Measurements from ENCODE around the gene ASPHD1.
"Not testable (repeated sequence)": the region's sequence is repeated elsewhere in the genome, so short reads cannot be mapped to it uniquely, and the experiment has no call there.

Gene ASPHD1, protein sequence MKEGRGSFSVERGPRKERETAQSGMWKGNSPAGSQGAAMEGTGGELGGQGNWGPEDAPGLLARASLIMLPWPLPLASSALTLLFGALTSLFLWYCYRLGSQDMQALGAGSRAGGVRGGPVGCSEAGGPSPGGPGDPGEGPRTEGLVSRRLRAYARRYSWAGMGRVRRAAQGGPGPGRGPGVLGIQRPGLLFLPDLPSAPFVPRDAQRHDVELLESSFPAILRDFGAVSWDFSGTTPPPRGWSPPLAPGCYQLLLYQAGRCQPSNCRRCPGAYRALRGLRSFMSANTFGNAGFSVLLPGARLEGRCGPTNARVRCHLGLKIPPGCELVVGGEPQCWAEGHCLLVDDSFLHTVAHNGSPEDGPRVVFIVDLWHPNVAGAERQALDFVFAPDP
- total RNA-seq = 0 to 1.2 (median 0.05) reads per million in 3 experiments

DNA sequence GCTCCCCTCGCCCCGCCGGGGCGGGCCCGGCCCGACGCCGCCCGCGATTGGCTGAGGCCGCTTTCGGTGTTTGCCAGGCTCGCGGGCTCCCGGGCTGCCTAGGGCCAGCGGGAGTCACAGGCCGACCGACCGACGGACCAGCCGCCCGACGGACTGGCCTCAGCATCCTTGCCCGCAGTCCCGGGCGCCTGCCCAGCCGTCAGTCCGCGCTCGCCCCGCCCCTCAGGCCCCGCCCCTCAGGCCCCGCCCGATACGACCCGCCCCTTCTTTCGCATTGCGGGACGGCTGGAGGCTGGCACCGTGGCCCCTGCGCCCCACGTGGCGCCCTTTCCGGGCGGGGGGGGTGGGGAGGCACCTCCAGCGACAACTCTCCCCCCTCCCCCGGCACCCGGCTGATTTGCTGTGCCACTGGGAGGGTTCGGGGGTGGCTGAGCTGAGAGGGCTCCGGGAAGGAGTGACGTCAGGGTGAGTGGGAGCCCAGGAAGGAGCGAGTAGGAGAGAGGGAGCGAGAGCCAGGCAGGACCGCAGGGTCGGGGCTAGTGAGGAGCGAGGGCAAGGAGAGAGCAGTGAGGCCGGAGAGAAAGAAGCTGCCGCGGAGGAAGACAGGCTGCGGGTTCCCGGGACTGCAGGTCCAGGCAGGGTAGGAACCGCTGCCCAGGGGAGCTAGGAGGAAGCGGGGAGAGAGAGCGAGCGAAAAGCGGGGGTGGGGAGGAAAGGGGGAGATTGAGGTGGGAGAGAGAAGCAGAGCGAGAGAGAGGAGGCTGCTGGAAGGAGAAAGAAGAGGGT lies at the start of gene ASPHD1:
Gene ASPHD1 (plus strand): TSS at position 387 of the 786 bp plus-strand sequence. CDS start 484 bp downstream, outside the sequence.
- peak; percentile 73 for DNase-seq

DNA sequence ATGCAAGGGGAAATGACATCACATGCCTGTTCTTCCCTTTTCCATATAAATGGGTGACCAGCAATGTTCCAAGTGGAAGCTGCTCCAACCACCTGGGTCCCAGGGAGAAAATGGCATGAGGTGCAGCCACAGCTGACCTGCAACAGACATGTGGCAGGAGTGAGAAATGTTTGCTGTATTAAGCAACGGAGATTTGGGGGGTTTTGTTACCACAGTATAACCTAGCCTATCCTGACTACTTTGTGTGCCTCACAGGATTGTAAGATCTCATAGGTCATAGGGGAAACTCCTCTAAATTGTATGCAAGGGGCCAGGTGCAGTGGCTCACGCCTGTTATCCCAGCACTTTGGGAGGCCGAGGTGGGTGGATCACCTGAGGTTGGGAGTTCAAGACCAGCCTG lies 49.3 kb upstream of the ASPHD1 start:
- no peak for DNase-seq

DNA sequence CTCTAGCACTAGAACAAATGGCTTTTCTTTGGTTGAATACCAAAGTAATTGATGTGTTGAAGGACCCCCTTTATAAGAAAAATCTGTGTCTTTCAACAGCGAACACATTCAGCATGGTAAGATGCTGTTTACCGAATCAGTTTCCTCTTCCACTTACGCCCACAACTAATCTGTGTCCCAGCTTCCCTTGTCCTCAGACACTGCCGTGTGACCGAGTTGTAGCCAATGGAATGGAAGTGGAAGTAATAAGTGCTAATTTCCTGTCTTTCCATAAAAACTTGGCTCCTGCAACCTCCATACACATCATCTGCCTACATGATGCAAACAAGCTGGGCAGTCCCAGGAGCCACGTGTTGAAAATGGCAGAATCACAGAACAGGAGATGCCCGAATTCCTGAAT lies 47.6 kb upstream of the ASPHD1 start:
- no peak for DNase-seq

DNA sequence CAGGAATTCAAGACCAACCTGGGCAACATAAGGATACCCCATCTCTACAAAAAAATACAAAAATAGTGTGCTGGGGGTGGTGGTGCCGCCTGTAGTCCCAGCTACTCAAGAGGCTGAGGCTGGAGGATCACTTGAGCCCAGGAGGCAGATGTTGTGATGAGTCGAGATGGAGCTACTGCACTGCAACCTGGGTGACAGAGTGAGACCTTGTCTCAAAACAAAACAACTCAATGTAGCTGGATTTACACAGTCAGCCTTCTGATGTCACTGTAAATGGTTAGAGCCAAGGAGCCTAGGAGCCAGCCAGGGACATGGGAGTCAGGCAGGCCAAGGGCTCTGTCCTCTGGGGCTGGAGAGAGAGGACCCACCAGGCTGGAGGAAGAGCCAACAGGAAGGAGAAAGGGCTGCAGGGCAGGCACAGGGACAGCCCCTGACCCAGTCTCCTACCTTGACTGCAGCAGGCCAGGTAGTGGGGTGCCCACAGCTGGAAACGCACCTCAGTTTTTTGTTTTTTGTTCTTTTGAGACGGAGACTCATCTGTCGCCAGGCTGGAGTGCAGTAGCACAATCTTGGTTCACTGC lies 45.7 kb upstream of the ASPHD1 start:
- no peak for DNase-seq

DNA sequence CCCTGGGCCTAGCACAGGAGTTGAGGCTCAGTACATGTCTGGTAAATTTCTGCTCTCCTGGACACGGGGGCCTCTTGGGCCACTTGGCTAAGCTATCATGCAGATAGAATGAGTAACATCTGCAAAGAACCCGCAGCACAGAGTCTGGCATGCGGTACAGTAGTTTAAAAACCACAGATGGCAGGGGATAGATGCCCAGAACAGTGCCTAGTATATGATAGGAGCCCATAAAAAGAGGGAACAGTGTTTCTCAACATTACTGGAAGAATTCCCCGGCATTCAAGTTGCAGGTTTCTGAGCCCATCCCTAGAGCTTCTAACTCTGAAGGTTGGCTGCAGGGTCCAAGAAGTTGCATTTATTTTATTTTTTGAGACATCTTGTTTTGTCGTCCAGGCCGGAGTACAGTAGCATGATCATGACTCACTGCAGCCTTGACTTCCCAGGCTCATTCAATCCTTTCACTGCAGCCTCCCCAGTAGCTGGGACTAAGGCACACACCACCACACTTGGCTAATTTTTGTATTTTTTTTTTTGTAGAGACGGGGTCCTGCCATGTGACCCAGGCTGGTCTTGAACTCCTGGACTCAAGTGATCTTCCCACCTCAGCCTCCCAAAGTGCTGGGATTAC lies 43.0 kb upstream of the ASPHD1 start:
- no peak for DNase-seq

DNA sequence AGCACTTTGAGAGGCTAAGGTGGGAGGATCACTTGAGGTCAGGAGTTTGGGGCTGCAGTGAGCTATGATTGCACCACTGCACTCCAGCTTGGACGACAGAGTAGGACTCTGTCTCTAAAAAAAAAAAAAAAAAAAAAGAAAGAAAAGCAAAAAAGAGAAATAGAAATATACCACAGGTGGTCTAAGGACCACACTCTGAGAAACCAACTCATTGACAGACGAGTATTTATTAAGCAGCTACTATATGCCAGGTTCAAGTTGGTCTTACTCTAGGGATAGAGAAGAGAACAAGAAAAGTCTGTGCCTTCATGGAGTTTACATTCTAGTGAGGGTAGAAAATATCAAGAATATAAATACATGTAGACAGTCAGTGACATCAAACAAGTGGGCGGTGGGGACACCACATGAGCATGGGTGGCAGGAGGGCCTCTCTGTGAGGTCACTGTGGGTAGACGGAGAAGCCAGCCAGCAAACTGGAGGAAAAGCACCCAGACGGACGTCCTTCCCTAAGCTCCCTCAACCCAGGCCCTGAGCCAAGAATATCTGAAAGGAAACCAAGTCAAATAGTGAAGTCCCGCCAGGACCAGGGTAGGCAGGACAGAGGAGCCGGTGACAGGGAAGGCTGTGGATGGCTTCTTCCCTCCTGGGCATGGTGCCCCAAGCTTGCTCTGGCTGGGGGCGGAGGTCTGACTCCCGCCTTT lies 42.0 kb upstream of the ASPHD1 start:
- no peak for DNase-seq

DNA sequence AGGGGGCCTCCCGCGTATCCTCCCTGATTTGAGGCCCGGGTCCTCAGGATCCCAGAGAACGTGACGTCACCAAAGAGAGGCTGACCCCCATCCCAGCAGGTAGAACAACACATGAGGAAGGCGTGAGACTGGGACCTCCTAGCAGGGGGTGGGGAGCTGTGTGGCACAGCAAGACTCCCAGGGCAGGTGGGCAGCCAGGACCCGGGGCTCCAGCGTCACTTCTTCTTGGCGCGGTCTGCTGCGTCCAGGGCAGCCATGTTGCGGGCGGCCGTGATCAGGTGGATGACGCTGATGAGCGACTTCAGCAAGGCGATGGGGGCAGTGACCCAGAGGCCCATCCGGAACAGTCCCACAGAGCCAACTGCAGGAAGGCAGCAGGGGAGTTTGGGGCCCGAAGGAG lies 41.3 kb upstream of the ASPHD1 start:
- DNase-seq = no peak

DNA sequence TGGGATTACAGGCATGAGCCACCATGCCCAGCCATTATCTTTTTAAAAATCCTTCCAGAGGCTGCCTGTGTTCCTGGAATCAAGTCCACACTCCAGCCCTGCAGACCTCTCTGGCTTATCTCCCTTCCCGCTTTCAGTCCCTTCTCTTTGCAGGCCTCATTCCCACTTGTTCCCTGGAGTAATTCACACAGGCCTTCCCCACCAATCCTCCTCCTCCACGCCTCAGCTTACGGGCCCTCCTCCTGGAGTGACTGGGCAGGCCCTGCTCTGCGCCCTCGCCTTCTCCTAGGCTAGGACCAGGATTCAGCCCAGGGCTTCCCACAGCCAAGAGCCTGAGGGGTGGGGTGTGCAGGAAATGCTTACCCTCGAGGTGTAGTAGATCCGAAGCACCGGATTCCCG lies 40.1 kb upstream of the ASPHD1 start:
- DNase-seq = no peak

DNA sequence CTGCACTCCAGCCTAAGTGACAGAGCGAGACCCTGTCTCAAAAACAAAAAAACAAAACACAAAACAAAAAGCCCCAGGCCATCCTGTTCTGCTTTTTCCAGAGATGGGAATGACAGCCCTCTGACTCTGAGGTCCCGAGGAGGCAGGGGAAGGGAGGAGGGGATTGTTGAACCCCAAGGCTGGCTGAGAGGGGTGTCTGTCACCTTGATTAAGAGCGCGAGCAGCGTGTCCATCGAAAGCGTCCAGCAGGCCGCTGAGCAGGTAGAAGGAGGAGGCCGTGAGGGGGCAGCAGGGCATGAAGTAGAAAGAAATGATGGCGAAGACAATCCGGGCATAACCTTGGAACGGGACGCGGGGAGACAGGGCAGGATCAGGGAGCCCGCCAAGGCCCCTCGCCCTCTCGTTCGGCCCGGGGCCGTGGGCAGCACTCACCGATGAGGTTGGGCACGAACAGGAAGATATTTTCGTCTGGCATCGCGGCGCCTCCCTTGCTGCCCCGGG lies 37.9 kb upstream of the ASPHD1 start:
- no peak for DNase-seq

DNA sequence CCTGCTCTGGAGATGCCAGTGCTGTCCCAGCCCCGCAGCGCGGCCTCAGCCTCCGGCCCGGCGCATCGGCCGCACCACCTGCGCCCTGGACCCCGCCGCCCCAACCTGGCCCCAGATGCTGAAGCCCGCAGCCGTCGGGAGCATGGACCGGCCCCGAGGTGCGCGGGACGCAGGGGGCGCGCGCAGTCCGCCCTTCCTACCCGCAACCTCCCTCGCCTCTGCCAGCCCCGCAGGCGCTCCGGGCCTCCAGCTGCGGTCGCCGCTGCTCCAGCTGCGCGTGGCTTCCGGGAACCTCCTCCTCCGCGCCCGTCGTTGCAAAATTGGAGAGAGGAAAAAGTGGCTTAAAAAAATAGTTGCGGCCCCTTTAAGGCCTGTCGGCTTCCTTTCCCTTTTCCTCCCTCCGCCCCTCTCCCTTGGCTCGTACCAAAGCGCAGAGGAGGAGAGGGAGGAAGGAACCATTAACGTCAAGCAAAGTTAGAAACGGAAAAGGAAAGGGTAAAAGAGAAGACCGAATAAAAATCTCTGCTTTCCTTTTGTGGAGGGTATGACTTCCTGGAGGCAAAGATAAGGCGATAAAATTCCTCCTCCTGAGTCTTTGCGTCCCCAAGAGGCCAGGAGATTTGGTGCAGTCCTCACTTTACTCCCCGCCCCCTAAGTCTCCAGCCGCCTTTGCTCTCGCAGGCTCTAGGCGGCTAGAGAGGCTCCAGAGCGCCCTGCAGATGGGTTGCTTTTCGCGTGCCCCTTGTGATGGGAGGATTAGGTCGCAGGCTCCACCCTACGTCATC lies 37.2 kb upstream of the ASPHD1 start, which contains the start of gene CDIPT:
Gene CDIPT (minus strand): TSS at position 343 of the 785 bp plus-strand sequence. CDS start 369 bp downstream, outside the sequence.
- peak; percentile 94 for DNase-seq

DNA sequence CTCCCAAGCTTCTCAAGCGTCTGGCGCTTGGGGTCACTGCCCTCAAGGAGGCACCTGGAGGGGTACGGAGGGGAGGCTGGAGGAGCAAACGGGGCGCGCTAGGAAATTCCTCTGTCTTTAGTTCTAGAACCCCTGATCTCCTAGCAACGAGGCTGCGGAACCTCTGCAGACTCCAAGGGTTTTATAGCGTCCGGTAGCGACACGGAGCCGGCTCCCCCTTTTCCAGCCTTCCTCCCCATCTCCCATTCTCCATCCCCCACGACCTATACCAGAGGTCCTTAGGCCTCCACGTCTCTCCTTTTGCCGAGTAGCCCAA lies 36.7 kb upstream of the ASPHD1 start:
- DNase-seq = no peak

DNA sequence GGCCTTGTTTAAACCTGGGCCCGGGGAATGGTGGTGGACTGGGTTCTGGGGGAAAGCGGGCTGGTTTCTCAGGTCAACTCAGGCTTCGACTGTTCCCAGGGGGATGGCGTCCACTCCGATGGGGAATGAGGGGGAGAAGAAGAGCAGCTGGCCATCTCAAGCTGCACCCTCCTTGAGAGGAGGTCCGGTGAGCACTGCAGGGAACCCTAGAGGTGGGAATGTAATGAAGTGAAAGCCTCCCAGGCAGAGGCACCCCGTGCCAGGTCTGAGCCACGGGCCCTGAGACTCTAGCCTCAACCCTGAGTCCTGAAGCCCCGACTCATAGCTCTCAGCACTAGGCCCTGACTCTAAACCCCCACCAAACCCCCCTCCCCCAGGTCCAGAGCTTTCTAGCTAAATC lies 36.1 kb upstream of the ASPHD1 start:
- no peak for DNase-seq

DNA sequence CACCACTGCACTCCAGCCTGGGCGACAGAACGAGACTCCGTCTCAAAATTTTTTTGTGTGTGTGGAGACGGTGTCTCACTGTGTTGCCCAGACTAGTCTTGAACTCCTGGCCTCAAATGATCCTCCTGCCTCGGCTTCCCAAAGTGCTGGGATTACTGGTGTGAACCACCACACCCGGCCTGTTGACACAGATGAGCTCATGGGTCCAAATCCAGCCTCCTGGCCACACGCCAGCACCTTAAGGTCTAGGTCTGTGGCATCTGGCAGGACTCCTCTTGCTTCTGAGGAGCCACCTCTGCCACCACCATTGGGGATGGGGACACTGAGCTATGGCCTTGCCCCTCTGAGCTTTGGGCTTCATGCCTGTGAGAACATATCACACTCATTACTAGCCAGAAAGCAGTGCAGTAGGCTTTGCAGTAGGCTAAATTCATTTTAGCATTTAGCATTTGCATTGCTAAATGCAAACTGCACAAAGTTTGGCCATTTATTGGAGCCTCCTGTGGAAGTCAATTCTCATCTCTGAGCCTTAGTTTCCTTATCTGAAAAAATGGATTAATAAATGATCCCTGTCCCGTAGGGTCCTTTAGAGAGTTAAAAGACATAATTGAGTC lies 31.8 kb upstream of the ASPHD1 start:
- DNase-seq = no peak

DNA sequence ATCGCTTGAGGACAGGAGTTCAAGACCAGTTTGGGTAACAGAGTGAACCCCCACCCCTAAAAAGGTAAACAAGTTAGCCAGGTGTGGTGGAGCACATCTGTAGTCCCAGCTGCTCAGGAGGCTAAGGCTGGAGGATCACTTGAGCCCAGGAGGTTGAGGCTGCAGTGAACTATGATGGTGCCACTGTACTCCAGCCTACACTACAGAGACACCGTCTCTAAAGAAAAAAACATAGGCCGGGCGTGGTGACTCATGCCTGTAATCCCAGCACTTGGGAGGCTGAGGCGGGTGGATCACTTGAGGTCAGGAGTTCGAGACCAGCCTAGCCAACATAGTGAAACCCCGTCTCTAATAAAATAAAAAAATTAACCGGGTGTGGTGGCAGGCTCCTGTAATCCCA lies 31.2 kb upstream of the ASPHD1 start:
- not testable (repeated sequence) for DNase-seq

DNA sequence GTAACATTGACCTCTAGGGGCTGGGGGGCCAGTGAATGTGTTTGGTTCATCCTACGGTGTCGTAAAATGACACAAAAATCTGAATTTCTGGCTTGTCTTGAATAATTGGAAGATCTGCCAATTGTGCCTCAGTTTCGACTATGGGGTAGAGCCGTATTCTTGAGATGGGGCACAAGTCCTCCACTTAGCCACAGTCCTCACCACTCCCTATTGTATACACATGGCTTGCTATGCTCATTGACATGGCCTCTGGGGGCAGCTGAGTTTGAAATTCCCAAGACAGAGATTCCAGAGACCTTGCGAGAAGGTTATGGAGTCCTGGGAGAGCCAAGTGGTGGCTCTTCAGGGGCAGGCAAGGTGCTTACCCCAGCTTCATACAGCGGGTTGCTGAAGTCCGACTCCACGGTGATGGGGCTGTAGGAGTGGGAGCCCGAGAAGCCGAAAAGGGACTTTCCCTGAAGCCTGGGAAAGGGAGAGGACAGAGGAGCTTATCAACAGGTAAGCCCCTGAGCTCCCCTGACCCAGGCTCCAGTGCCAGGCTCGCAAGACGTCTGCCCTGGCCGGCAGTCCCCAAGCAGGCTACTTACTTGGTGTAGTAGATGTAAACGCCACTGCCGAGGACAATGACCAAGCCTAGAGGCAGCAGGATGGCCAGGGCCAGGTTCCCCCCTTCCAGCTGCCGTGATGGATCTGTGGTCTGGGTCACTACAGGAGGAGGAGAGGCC lies 28.3 kb upstream of the ASPHD1 start:
- no peak for DNase-seq

DNA sequence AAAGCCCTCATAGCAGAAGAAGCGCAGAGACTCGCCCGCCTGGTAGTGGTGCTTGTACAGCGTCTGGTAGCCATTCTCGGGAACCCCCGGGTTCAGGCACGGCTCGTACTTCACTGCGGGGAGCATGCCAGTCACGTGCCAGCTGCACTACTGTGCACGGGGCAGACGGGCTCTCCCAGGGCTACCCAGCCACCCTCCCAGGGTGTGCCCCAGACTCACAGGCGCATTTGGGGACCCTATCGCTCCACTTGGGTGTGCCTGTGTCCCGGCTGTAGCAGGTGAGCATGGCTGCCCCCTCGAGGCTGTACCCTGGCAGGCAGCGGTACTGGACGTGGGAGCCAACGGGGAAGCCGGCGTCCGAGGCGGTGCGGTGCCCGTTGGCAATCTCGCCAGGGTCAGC lies 27.0 kb upstream of the ASPHD1 start:
- DNase-seq = no peak

DNA sequence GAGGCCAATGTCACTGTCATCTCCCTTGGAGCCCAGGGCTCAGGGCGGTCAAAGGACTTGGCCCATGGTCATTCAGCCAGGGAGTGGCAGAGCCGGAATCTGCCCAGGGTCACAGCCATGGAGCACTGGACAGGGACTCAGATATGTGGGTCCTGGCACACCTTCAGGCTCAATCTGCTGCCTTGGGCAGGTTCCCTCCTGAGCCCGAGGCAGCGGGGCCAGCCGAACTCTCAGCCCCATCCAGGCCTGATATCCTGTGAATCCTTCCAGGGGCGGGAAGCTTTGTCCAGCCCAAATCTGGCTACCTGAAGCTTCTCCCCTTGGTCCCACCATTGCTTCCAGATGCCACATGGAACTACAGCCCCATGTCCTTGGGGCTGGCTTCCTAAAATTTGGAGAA lies 25.1 kb upstream of the ASPHD1 start:
- DNase-seq = no peak

DNA sequence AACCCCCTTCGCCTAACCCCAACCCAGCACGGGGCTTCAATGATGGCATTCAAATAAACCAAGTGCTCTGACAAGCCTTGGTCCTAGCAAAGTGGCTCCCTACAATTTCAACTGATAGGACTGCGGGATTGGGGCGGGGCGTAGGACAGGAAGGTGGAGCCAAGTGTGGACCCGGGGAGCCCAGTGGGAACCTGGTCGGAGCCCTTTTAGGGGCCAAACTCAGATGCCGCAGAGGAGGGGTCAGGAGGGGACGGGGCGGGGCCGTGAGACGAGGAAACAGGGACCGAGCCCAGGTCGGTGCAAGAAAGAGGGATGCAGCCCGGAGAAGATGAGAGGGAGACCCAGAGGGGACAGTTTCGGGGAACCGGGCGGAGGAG lies 24.1 kb upstream of the ASPHD1 start:
- no peak for DNase-seq

DNA sequence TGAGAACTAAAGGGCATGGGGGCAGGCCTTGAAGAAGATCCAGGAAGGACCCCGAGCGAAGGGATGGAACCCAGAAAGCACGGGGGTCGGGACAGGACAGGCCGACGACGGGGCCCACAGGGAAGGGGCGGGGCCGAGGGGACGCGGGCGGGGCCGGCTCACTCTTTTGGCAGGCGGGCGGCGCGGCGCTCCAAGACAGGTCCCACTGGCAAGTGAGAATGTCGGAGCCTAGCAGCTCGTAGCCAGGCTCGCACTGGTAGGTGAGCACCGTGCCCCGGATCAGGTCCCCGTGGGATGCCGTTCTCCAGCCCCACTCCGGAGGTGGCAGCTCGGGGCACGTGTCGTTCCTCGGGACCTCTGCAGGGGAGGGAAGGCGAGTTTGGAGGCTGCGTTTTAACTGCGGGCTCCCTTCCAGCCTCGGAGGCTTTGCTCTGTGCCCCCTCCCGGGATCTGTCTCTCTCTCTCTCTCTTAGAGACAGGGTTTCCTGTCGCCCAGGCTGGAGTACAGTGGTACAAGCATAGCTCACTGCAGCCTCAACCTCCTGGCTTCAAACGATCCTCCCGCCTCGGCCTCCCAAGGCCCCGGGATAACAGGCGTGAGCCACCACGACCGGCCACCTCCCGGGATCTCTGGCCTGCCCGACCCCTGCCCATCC lies 23.6 kb upstream of the ASPHD1 start:
- no peak for DNase-seq

Measured in central memory CD4-positive, alpha-beta T cell (primary cell).